Measurements from ENCODE around the gene CARD16.

CARD16 gene

GRCh38 chr11:105049481-105049880 is 4.3 kb upstream of the CARD16 start:
- no peak for TF ChIP-seq CTCF (IDR thresholded peaks at IDR 0.05)

GRCh38 chr11:105046898-105047579 is 1.9 kb upstream of the CARD16 start:
- no peak for TF ChIP-seq CTCF (IDR thresholded peaks at IDR 0.05)

GRCh38 chr11:105045676-105046296 is 651 bp upstream of the CARD16 start:
- TF ChIP-seq CTCF (IDR thresholded peaks at IDR 0.05) = no peak

GRCh38 chr11:105042178-105042577 is 3.0 kb downstream of the CARD16 start:
- TF ChIP-seq CTCF (IDR thresholded peaks at IDR 0.05) = no peak

- no peak for TF ChIP-seq CTCF (IDR thresholded peaks at IDR 0.05)
These were observed 4.4 kb downstream of the CARD16 start for GRCh38 chr11:105040703-105041102.

- no peak for TF ChIP-seq CTCF (IDR thresholded peaks at IDR 0.05)
These were observed 10.1 kb downstream of the CARD16 start, which contains the start of gene CASP1 for GRCh38 chr11:105034813-105035620. Gene CASP1 (minus strand): TSS chr11:105035144. CDS start chr11:105035113, 31 bp downstream.

GRCh38 chr11:105033781-105034180 is 11.4 kb downstream of the CARD16 start:
- TF ChIP-seq CTCF (IDR thresholded peaks at IDR 0.05) = no peak
